Endometrium (tissue), 2 donors: ENCODE results near the gene SLC6A3.
"Not testable (repeated sequence)": the region's sequence is repeated elsewhere in the genome, so short reads cannot be mapped to it uniquely, and the experiment has no call there.

Experiments
- FAIRE-seq: peaks from 2 replicates; lab custom pipeline; 2012; peaks lifted over from hg19 to GRCh38; lab: Jason Lieb, UNC
- donor health status: control.
- donor health status: control.

Gene SLC6A3

GRCh38 chr5:1477341-1477740 lies 32.1 kb upstream of the SLC6A3 start:
- no peak for FAIRE-seq

DNA sequence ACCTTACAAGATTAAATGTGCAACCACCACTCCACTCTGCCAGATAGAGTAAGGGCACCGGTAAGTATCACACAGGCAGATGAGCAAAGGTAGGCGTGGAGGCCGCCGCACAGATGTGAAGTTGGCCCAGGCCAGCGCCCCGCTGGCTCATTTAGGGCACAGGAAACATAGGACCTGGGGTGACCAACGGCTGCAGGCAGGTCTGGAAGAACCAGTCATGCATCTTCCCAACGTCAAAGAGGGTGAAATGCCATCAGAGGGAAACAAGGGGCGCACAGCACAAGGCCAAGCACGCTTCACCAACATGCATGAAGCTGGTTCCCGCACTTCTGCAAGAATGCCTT lies 31.7 kb upstream of the SLC6A3 start:
- no peak for FAIRE-seq

- no peak for FAIRE-seq
Observed at GRCh38 chr5:1476181-1476966, 31.1 kb upstream of the SLC6A3 start.

GRCh38 chr5:1475544-1475900 lies 30.3 kb upstream of the SLC6A3 start:
- not testable (repeated sequence) for FAIRE-seq

DNA sequence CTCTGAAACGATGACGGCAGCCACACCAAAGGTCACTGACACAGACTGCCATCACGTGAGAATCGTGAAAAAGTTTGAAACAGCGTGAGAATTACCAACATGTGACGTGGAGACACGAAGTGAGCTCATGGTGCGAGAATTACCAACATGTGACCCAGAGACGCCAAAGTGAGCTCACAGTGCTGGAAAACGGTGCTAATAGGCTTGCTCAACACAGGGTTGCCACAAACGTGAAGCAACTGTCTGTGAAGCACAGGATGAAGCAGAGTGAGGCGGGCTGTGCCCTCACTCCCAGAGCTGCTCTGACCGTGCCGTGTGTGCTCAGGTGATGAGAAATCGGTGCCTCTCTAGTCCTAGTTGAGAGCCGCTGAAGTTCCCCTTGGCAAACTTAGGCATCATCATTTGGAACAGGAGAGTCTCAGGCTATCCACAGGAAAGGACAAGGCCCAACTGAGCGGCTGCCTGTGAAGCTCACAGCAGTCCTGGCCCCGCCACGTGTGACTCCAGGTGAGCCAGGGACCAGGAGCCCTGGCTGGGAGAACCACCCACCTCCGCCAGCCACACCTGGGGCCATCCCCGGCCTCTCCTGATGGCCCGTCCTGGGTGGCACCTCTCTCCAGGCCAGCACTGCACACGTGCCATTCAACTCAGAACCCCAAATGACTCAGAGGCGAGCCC lies 29.8 kb upstream of the SLC6A3 start:
- no peak for FAIRE-seq

DNA sequence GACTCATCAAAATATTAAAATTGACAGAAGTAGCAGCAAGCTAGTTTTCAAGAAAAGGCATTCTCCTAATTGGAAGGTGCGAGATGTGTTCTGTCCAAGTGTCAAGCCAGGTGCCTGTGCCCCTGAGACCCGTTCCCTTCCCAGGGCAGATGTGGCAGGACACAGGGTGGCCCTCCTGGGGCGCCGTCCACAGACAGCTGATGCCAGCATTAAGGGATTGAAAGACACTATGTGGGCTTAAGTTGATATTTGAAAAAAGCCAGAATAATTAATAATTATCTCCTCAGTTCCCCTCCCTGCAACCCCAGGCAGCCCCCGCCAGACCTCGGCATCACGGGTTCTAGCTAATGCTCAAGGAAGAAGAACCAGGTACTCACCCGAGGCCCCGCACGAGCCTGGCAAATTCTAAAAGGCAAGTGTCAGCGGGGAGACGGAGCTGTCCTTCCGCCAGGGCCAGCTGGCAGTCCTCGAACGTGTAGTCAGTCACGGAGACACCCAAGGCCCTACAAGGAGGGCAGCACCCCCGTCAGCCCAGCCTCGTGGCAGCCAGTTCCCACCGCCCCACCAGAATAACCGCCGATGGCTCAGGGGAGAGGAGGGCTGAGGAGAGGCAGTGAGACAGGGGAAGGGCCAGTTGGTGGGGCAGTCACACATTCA lies 29.1 kb upstream of the SLC6A3 start:
- no peak for FAIRE-seq

DNA sequence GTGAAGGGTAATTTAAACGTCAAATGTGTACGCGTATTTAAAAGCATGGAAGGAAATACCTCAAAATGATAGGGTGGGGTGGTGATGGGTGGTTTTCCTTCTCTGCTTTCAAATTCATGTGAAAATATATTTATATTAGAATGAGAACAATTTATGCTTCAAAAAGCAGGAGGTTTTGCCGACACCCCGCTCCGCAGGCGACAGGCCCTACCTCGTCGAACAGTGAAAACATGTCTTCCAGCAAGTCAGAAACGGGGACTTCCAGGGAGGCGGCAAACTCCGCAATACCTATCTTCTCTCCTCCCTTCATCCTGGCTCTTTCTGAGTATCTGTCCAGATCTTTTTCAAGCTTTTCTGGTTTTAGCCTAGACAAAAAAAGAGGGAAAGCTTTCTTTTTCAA lies 28.5 kb upstream of the SLC6A3 start:
- no peak for FAIRE-seq

GRCh38 chr5:1472964-1473628 lies 27.9 kb upstream of the SLC6A3 start:
- no peak for FAIRE-seq

GRCh38 chr5:1471997-1472963 lies 27.0 kb upstream of the SLC6A3 start:
- no peak for FAIRE-seq

DNA sequence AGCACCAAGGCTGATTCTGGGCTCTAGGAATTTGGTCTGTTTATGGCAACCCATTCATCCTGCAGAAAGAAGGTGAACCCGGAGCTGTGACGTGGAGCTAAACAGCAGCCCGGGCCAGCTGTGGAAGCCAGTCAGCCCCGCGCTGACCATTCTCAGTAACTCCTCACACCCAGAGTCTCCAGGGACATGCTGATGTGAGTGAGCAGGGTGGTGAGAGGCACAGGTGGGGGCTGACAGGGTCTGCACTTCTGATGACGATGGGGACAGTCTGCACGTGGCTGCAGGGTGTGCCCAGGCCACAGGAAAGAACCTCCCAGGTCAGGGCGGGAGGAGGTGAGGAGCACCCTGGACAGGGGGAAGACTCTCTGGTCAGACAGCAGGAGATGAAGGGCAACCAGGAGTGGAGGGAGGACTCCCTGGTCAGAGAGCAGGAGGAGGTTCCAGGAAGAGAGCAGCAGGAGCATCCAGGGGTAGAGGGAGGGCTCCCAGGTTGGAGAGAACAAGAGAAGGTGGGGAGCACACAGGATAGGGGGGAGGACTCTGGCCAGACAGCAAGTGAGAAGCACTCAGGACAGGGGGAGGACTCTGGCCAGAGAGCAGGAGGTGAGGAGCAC lies 26.1 kb upstream of the SLC6A3 start:
- no peak for FAIRE-seq

- no peak for FAIRE-seq
Observed at GRCh38 chr5:1470762-1471211, 25.5 kb upstream of the SLC6A3 start.

DNA sequence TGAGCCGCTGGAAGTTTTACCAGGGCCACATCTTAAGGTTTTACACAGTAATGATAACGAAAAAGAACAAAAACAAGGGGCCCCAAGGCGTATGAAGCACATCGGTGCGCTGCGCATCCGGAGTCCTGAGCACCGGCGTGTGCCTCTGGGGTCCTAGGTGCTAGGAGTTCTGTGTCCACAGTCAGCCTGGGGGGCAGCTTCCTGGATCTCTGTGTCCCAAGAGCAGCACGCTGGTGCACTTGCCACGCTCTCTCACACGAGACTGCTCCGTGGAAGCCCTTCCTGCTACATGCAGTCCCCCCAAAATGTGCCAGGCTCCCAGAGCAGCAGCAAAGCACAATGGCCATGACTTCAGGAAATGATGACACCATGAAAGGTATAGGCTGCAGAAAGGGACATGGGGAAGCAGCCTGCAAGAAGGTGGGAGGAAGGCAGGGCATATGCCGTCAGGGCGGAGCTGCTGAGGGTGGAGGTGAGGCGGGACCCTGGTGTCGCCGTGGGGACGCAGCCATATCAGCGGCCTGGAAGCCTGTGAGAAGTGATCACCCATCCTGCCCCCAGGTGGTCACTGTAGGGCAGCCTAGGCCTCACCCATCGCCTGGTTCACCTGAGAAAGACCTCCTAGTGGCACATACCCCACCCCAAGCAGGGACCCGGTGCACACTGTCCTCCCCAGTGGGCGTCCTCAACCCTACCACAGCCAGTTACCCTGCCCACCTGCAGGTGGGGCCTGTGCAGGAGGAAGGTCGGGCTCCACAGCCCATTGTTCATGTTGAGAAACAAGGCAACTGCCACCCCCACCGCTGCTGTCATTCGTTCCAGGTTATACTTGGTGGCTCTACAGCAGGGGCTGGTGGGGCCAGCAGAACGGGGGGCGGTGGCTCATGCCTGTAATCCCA lies 23.6 kb upstream of the SLC6A3 start:
- no peak for FAIRE-seq

DNA sequence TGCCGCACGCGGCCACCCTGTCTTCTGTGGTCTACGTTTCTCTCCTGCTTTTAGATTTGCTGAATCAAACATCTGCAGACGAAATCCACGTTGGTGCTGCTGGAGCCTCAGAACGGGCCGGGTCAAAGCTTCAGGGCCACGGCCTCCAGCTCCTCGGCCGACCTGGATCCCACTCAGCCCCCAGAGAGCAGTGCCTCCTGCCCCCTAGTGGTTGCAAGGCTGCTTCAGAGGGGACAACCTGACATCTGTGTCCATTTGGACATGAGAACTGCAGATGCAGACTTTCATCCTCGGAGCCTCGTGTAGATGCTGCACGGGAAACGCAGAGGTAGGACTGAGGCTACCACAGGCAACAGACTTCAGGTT lies 23.0 kb upstream of the SLC6A3 start:
- no peak for FAIRE-seq

- FAIRE-seq, result no peak
Observed at GRCh38 chr5:1467341-1468246, 22.4 kb upstream of the SLC6A3 start.

- no peak for FAIRE-seq
Observed at GRCh38 chr5:1466631-1467265, 21.5 kb upstream of the SLC6A3 start.

DNA sequence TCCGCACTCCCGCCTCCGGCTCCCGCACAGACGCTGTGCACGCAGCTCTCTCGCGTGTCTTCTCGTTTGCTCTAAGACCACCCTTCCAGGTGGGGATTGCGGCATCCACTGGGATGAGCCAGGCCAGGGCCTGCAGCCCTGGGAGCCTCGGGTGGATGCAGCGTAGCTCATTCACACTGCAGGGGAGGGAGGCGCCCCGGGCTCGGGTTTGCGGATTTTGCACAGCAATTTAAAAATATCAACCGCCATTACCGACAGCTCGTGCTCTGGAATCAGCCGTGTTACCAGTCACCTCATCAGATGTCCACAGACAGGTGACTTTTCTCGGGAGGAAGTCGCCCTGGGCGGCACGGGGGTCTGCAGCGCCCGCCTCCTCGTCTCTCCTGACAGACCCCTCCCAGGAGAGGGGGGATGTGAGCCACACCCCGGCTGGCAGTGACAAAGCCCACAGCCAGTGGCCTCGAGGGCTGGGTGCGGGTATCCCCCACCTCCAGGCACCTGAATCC lies 20.8 kb upstream of the SLC6A3 start:
- FAIRE-seq, result no peak

GRCh38 chr5:1465117-1465516 lies 19.9 kb upstream of the SLC6A3 start:
- no peak for FAIRE-seq

GRCh38 chr5:1464511-1464910 lies 19.3 kb upstream of the SLC6A3 start:
- FAIRE-seq, result no peak

- FAIRE-seq, result no peak
Observed at GRCh38 chr5:1464096-1464446, 18.8 kb upstream of the SLC6A3 start.
